ENCODE data around the gene SLX4IP.

GRCh38 chr20:10560686-10561085 is 125.6 kb downstream of the SLX4IP start:
- TF ChIP-seq ZNF211 (tag by site-specific recombination; IDR thresholded peaks at IDR 0.05; ENCODE audit: low read depth): no peak
- no peak for TF ChIP-seq ZNF792 (tag by site-specific recombination; IDR thresholded peaks at IDR 0.05)
- TF ChIP-seq ZNF18 (tag by site-specific recombination; IDR thresholded peaks at IDR 0.05): no peak
- TF ChIP-seq KLF9 (tag by site-specific recombination; IDR thresholded peaks at IDR 0.05; ENCODE audit: low read depth): no peak
- no peak for TF ChIP-seq CTCF (tag by site-specific recombination; IDR thresholded peaks at IDR 0.05)
- no peak for TF ChIP-seq ZNF558 (tag by site-specific recombination; IDR thresholded peaks at IDR 0.05)
- no peak for TF ChIP-seq ZNF48 (tag by site-specific recombination; IDR thresholded peaks at IDR 0.05)
- no peak for TF ChIP-seq PRDM10 (tag by site-specific recombination; IDR thresholded peaks at IDR 0.05)

All from HEK293 (cell line).